ENCODE results near the gene ANKRD30BL.
"Not testable (repeated sequence)": the region's sequence is repeated elsewhere in the genome, so short reads cannot be mapped to it uniquely, and the experiment has no call there.

DNA sequence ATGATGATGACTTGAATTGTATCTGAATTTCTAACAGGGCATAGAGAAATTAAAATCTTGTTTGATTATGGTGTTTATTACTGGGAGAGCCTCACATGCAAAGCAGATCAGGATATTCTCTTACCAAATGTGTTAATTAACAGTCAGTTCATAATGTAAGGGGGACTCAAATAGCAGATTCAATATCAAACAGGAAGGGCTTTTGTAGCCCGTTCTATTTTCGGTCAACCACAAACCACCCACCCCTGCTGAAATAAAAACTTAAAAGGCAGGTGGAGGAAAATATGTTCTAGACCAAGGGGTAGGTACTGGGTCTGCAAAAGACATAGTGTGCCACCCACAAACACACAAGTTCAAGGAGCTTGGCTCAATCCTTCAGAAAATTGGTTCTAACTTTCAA is 41.1 kb upstream of the ANKRD30BL start:
- TF ChIP-seq, protein P1, sequence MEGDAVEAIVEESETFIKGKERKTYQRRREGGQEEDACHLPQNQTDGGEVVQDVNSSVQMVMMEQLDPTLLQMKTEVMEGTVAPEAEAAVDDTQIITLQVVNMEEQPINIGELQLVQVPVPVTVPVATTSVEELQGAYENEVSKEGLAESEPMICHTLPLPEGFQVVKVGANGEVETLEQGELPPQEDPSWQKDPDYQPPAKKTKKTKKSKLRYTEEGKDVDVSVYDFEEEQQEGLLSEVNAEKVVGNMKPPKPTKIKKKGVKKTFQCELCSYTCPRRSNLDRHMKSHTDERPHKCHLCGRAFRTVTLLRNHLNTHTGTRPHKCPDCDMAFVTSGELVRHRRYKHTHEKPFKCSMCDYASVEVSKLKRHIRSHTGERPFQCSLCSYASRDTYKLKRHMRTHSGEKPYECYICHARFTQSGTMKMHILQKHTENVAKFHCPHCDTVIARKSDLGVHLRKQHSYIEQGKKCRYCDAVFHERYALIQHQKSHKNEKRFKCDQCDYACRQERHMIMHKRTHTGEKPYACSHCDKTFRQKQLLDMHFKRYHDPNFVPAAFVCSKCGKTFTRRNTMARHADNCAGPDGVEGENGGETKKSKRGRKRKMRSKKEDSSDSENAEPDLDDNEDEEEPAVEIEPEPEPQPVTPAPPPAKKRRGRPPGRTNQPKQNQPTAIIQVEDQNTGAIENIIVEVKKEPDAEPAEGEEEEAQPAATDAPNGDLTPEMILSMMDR (CRISPR knock-in tag; IDR thresholded peaks at IDR 0.05) = not testable (repeated sequence)
- not testable (repeated sequence) for TF ChIP-seq SALL2 (CRISPR knock-in tag; IDR thresholded peaks at IDR 0.05); RFX1 (IDR thresholded peaks at IDR 0.05); HDAC2 (CRISPR knock-in tag; IDR thresholded peaks at IDR 0.05); KMT2B (CRISPR knock-in tag; IDR thresholded peaks at IDR 0.05); CHD4 (IDR thresholded peaks at IDR 0.05; ENCODE audit: borderline replicate concordance, low read length); MEIS2 (CRISPR knock-in tag; IDR thresholded peaks at IDR 0.05)
- TF ChIP-seq, protein P2, sequence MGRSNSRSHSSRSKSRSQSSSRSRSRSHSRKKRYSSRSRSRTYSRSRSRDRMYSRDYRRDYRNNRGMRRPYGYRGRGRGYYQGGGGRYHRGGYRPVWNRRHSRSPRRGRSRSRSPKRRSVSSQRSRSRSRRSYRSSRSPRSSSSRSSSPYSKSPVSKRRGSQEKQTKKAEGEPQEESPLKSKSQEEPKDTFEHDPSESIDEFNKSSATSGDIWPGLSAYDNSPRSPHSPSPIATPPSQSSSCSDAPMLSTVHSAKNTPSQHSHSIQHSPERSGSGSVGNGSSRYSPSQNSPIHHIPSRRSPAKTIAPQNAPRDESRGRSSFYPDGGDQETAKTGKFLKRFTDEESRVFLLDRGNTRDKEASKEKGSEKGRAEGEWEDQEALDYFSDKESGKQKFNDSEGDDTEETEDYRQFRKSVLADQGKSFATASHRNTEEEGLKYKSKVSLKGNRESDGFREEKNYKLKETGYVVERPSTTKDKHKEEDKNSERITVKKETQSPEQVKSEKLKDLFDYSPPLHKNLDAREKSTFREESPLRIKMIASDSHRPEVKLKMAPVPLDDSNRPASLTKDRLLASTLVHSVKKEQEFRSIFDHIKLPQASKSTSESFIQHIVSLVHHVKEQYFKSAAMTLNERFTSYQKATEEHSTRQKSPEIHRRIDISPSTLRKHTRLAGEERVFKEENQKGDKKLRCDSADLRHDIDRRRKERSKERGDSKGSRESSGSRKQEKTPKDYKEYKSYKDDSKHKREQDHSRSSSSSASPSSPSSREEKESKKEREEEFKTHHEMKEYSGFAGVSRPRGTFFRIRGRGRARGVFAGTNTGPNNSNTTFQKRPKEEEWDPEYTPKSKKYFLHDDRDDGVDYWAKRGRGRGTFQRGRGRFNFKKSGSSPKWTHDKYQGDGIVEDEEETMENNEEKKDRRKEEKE (IDR thresholded peaks at IDR 0.05) = not testable (repeated sequence)
- TF ChIP-seq, protein P3, sequence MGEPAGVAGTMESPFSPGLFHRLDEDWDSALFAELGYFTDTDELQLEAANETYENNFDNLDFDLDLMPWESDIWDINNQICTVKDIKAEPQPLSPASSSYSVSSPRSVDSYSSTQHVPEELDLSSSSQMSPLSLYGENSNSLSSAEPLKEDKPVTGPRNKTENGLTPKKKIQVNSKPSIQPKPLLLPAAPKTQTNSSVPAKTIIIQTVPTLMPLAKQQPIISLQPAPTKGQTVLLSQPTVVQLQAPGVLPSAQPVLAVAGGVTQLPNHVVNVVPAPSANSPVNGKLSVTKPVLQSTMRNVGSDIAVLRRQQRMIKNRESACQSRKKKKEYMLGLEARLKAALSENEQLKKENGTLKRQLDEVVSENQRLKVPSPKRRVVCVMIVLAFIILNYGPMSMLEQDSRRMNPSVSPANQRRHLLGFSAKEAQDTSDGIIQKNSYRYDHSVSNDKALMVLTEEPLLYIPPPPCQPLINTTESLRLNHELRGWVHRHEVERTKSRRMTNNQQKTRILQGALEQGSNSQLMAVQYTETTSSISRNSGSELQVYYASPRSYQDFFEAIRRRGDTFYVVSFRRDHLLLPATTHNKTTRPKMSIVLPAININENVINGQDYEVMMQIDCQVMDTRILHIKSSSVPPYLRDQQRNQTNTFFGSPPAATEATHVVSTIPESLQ (CRISPR knock-in tag; conservative IDR thresholded peaks at IDR 0.05) = not testable (repeated sequence)
